Muscle layer of duodenum (tissue), 2 donors: ENCODE results near the gene FBLN2.

Experiments used
- H3K27ac ChIP-seq: one replicate; pipeline ENCODE4 v1.7.0; 2013; ENCODE audit warnings: mild to moderate bottlenecking, low read length
- H3K27me3 ChIP-seq: one replicate; pipeline ENCODE4 v1.7.0; 2013; ENCODE audit warnings: low read depth, mild to moderate bottlenecking, control low read depth, low read length
- H3K36me3 ChIP-seq, 2 donors: one replicate each; pipeline ENCODE4 v1.7.0; 2013; ENCODE audit warnings: low read length in 2 of 2, control low read depth in 1 of 2, mild to moderate bottlenecking in 1 of 2; ENCODE audit not compliant: insufficient read depth in 2 of 2, control insufficient read depth in 1 of 2
- H3K4me1 ChIP-seq, 2 donors: one replicate each; pipeline ENCODE4 v1.7.0; 2013; ENCODE audit warnings: low read length in 2 of 2, mild to moderate bottlenecking in 2 of 2, control low read depth in 1 of 2, moderate library complexity in 1 of 2; ENCODE audit not compliant: insufficient read depth in 2 of 2, control insufficient read depth in 1 of 2
- H3K4me3 ChIP-seq, 2 donors: one replicate each; pipeline ENCODE4 v1.7.0; 2013; ENCODE audit warnings: low read length in 2 of 2, low read depth in 1 of 2, mild to moderate bottlenecking in 1 of 2
- H3K9me3 ChIP-seq, 2 donors: one replicate each; pipeline ENCODE4 v1.7.0; 2013; ENCODE audit warnings: low read length in 2 of 2, control low read depth in 1 of 2, mild to moderate bottlenecking in 1 of 2; ENCODE audit not compliant: control insufficient read depth in 1 of 2
- donor health status: healthy.

FBLN2 gene

DNA sequence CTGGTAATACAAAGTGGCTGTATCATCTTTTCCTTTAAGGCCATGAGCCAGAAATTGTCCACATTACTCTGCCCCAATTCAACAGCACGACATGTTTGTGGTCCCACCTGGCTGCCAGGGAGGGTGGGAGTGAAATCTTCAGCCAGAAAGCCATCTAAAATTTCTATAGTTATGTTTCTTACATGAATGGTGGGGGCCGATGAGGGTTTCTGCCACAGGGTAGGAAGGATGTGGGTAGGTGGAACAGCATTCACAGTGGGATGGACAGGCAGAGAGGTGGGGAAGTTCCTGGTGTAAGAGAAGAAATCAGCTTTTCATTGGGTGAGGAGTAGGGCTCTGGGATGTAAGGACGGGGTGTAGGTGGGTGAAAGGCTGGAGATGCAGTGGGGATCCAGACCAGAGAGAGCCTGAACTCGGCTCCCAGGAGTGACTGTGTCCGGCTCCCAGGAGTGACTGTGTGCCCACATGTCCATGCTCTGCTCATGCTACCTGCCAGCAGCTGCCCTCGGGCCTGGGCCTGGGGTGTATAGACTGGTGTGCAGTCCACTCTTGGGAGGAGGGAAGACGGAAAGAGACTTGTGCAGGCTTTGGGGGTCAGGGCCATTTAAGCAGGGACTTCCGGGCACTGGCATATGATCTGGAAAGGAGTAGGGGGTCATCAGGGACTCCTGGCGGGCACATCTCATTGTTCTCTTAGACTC, 3.8 kb upstream of the FBLN2 start:
- Histone ChIP-seq H3K9me3 (peaks cover 0 to 4% of the 10 kb centered on the region in 2 donors), H3K4me1 (no peaks in the 10 kb centered on the region), H3K27ac (no peak overlapping the region), H3K4me3 (no peak overlapping the region), H3K36me3 (no peaks in the 10 kb centered on the region), H3K27me3 (no peaks in the 10 kb centered on the region)

DNA sequence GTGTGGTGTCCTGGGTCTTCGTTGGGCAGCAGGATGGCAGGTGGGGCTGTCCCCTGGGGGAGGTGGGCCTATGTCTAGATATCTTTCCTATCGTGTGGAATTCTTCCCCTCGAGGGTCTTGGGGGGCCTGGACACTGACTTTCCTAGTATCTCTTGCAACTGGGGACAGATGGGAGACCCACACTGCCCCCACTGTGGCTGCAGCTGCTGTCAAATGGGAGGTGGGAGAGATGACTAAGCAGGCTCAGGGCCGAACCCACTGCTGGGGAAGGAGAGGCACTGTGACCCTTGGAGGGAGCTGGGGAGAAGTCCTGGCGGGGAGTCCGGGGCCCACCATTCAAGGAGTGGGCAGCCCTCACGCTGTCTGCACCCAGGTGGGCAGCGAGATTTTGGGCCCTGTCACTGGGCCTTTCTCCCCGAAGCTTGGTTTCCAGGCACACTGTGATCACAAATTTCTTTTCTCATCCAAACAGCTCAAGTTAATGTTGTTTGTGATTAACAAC, 2.9 kb upstream of the FBLN2 start:
- H3K36me3 ChIP-seq: no peaks in the 10 kb centered on the region
- H3K4me1 ChIP-seq: no peaks in the 10 kb centered on the region
- H3K27ac ChIP-seq: no peak overlapping the region
- peaks cover 0 to 4% of the 10 kb centered on the region in 2 donors for H3K9me3 ChIP-seq
- no peak overlapping the region for H3K4me3 ChIP-seq
- H3K27me3 ChIP-seq: no peaks in the 10 kb centered on the region

DNA sequence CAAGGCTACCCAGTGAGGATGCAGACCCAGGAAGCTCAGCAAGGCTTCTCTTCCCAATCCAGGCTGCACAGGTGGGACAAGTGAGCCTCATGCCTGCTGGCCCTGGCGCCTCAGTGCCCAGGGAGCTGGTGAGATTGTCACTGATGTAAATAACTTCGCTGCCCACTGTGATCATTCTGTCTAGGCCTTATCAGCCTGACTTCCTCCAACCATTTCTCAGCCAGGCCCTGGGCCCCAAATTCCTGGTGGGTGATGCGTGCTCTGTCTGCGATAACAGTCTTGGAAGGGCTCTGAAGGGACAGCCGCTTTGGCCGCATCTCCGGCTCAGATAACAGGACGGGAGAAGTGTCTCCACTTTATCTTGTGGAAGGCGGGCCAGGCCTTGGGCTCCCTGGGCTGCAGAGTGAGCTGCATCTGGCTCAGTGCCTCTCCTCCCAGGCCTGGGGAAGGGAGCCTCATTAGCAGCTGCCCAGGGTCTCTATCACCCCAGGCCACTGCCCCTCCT, 2.2 kb upstream of the FBLN2 start:
- H3K36me3 ChIP-seq: no peaks in the 10 kb centered on the region
- H3K4me1 ChIP-seq: no peaks in the 10 kb centered on the region
- H3K4me3 ChIP-seq: no peak overlapping the region
- no peaks in the 10 kb centered on the region for H3K27me3 ChIP-seq
- no peak overlapping the region for H3K27ac ChIP-seq
- H3K9me3 ChIP-seq: no peaks in the 10 kb centered on the region

DNA sequence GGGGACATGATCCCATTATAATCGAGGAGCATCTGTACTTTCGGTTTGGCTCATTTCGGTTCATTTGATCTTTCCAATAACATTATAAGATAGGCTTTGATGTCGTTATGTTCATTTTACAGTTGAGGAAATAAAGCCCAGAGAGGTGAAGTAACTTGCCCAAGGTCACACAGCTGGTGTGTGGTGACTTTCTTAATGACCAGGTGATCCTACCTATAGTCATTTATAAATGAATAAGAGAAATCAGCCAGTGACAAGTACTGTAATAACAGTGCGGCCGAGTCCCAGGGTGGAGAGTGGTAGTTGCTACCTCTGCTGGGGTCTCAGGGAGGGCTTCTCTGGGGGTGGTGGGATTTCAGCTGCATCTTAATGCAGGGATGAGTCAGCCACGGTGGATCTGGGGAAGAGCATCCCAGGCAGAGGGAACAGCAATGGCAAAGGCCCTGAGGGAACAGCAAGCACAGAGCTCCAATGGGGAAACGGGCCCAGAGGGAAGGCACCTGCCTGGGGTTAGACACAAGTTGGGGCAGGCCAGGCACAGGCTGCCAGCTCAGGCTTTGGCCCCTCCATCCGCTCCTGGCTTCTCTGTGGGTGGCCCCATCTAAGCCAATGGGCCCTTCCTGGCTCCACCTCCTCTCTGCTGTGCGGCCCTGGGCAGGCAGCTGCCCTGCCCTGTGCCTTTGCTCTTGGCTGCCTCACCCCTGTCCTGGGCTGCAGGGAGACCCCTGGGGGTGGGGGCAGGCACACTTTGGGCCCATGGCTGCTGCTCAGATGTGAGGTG, 1.1 kb upstream of the FBLN2 start:
- H3K4me3 ChIP-seq: no peak overlapping the region
- no peaks in the 10 kb centered on the region for H3K4me1 ChIP-seq
- no peaks in the 10 kb centered on the region for H3K9me3 ChIP-seq
- H3K36me3 ChIP-seq: no peaks in the 10 kb centered on the region
- no peak overlapping the region for H3K27ac ChIP-seq
- H3K27me3 ChIP-seq: peaks cover 2% of the 10 kb centered on the region

DNA sequence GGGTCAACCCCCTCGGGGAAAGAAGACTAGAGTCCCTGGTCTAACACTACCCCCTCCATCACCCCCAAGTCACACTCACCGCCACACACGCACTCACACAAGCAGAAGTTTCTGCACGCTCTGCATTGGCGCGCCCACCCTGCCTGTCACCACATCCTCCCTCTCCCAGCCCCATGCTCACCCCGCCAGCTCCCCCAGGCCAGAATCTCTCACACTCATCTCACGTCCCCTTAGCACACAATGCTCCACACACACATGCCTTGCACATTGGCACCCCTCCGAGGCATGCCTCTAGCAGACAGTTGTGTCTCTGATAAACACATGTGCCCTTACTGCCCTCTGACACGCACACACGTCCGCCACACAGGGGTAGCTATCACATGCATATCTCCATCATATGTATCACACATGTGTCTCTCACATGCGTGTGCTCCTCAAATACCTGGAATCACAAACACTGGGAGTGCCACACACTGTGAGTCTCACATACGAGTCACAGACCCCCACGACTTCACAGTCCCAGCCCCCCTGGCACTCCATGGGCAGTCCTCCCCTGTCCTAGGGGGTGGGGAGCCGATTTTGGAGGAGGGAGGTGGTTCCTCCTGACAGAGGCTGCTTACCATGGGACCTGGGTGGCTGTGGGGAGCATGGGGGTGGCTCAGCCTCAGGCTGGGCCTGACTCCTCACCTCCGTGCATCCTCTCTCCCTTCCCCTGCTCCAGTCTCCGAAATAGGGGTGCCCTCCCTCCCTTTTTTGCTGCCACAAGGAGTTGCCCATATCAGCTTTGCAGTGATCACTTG, 898 bp downstream of the FBLN2 start:
- H3K27me3 ChIP-seq: peaks cover 5% of the 10 kb centered on the region
- no peaks in the 10 kb centered on the region for H3K36me3 ChIP-seq
- H3K27ac ChIP-seq: no peak overlapping the region
- peak overlapping the region; percentile 1 to 39 for H3K4me3 ChIP-seq
- no peaks in the 10 kb centered on the region for H3K4me1 ChIP-seq
- H3K9me3 ChIP-seq: no peaks in the 10 kb centered on the region

DNA sequence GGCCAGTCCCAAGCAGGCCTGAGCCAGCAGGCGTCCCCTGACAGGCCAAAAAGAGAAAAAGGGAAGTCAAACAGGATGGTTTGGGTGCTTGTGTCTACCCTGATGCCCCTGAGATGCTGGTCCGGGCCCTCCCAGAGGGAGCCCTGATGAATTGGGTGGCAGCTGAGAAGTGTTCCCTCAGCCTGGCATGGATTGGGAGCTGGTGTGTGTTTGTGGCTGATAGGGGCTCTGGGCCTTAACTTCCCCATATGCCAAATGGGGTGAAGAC, 1.4 kb downstream of the FBLN2 start:
- no peaks in the 10 kb centered on the region for H3K36me3 ChIP-seq
- peaks cover 5% of the 10 kb centered on the region for H3K27me3 ChIP-seq
- H3K4me1 ChIP-seq: no peaks in the 10 kb centered on the region
- no peaks in the 10 kb centered on the region for H3K9me3 ChIP-seq
- peak overlapping the region; percentile 1 to 39 for H3K4me3 ChIP-seq
- no peak overlapping the region for H3K27ac ChIP-seq

DNA sequence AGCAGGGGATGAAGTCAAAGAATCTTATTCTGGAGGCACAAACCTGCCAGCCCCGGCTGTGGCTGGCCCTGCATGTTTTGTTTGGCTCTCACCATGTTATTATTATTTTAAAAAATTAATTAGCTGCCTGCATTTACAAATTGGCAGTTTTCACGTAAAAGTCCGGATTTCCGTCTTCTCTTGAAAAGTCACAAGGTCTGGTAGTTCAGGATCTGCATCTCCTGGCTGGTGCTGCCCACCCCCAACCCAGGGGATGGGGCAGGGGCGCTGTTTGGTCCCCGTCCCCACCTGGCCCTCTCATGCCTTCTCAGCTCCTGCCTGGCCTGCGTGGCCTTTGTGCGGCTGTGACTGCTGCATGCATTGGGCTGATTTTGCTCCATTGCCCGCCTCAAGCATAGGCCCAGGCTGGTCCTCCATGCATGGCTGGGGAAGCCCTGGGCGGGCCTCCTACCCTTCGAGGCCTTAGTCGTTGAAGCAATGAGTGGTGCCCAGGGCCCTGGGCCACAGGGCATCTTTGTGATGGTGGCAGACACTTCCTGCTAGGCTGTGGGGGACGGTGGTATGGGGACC, 2.0 kb downstream of the FBLN2 start:
- Histone ChIP-seq H3K4me1 (no peaks in the 10 kb centered on the region), H3K27ac (no peak overlapping the region), H3K9me3 (no peaks in the 10 kb centered on the region)

DNA sequence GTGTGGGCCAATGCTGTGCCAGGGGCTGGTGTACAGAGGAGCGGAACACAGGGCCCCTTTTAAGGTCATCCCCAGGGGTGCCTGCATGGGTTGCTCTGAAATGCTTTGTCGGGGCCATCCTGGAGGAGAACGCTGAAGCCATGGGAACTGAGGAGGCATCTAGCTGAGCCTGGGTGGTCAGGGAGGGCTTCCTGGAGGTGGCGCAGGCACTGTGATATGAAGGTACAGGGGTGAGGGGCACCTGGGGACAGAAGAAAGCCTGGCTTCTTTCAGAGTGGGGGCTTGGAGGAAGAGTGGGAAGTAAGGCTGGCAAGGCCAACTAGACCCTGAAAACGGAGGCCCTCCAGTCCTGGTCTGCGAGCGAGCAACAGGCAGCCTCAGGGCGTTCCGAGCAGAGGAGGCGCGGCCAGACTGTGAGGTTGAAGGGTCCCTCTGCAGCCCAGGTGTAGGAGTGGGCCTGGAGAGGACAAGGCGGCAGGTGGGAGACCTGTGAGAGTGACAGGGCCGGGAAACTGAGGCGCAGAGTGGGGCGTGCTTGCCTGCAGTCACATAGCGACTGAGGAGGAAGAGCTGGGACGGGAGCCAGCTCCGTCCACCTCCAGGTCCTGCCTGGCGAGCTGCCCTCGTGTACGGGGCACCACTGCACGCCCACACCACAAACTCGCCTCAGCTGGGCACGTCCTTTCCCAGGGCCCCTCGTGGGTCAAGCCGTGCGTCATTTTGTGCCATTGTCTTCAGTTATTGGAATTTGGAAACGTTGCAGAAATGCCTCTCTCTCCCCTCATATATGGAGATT, 4.1 kb downstream of the FBLN2 start:
- Histone ChIP-seq H3K27ac (no peak overlapping the region), H3K36me3 (no peaks in the 10 kb centered on the region), H3K9me3 (no peaks in the 10 kb centered on the region), H3K27me3 (peaks cover 5% of the 10 kb centered on the region), H3K4me1 (no peaks in the 10 kb centered on the region), H3K4me3 (no peak overlapping the region)

More for the DNA sequence above, 2.0 kb downstream of the FBLN2 start:
- peaks cover 5% of the 10 kb centered on the region for H3K27me3 ChIP-seq
- H3K36me3 ChIP-seq: no peaks in the 10 kb centered on the region
- H3K4me3 ChIP-seq: peak overlapping the region in 1 of 2 donors; percentile 1

DNA sequence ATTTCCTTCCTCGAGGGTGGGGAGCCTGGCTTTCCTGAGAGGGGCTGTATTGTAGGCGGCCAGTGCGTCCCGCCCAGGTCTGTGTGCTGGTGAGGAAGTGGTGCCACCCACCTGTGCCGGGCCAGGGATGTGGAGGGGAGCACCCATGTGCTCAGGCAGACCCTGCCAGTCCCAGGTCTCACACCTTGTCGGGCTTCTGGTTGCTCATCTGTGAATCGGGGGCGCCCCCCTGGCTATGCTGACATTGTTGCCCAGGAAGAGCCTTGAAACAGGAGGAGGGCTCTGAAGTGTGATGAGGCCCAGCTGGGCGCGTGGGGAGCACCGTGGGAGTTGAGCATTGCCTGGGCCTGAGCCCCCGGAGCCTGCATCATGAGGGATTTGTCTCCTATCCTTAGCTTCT, 4.8 kb downstream of the FBLN2 start:
- no peaks in the 10 kb centered on the region for H3K9me3 ChIP-seq
- no peak overlapping the region for H3K4me3 ChIP-seq
- no peak overlapping the region for H3K27ac ChIP-seq
- no peaks in the 10 kb centered on the region for H3K36me3 ChIP-seq
- peaks cover 5% of the 10 kb centered on the region for H3K27me3 ChIP-seq
- H3K4me1 ChIP-seq: no peaks in the 10 kb centered on the region

DNA sequence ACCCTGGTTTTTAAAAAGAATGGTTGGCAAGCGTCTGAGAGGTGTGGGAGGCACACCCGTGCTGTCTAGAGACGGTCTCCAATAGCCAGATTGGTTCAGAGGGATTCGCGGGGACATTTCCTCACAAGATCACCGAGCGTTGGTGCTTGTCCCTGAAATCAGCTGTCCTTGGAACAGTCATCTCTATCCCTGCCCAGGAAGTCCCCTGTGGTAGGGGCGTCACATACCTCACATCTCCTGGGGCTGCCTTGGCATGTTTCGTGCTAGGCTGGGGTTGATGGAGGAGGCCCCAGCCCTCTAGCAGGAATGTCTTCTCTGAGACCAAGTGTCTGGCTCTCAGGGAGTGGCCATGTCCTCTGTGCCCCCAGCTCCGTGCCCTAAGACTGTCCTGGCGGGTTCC, 6.8 kb downstream of the FBLN2 start:
- Histone ChIP-seq H3K4me3 (no peak overlapping the region), H3K9me3 (no peaks in the 10 kb centered on the region), H3K27ac (no peak overlapping the region), H3K27me3 (peaks cover 5% of the 10 kb centered on the region), H3K36me3 (no peaks in the 10 kb centered on the region), H3K4me1 (no peaks in the 10 kb centered on the region)
